GM12878 (cell line): Measurements from ENCODE around the gene SCAI. TPM values are rescaled to one million over a fixed set of nuclear protein-coding genes. Genes with fewer than 3 reads are reported as not detected.
A peak's percentile ranks its signal among the peaks of the same experiment; 100 is the strongest.
"Not testable (repeated sequence)": the region's sequence is repeated elsewhere in the genome, so short reads cannot be mapped to it uniquely, and the experiment has no call there.

Experiments used
- ATAC-seq: fragments of 200-7000 bp; cut with Tn5 transposase; 3 replicates; pipeline ENCODE4 v1.9.1; 2020; ENCODE audit warnings: mild to moderate bottlenecking, moderate library complexity
- BruUV-seq: library from RNA; stranded (reverse); fragments of 400-500 nt; replicated peaks from 2 replicates; lab custom pipeline; 2021; lab: Mats Ljungman, UMichigan
- CTCF ChIA-PET: fragments of 300-600 bp; sonication (Branson Sonifier 250); formaldehyde crosslinking; extraction: SDS; loops from one replicate; lab custom pipeline; 2021; ENCODE audit warnings: inconsistent platforms; lab: Yijun Ruan, JAX
- POLR2A ChIA-PET: fragments of 350-600 bp; formaldehyde crosslinking; extraction: SDS; loops from one replicate; lab custom pipeline; 2021; ENCODE audit warnings: inconsistent platforms; lab: Charles Lee
- RAD21 ChIA-PET: fragments of 300-600 bp; sonication (Branson Sonifier 250); formaldehyde crosslinking; loops from one replicate; lab custom pipeline; 2023; ENCODE audit warnings: antibody characterized with exemption; ENCODE audit not compliant: unreplicated experiment; lab: Charles Lee
- SMC1A ChIA-PET: fragments of 300-600 bp; sonication (Branson Sonifier 250); formaldehyde crosslinking; loops from one replicate; lab custom pipeline; 2023; ENCODE audit not compliant: unreplicated experiment, uncharacterized antibody; lab: Charles Lee
- DNase-seq: peaks from one replicate; pipeline ENCODE4 v3.0.0-alpha.2; 2011; ENCODE audit warnings: low read depth, low spot score
- FAIRE-seq: peaks from 3 replicates; lab custom pipeline; 2011; peaks lifted over from hg19 to GRCh38; lab: Jason Lieb, UNC
- H2AFZ ChIP-seq: 2 replicates; pipeline ENCODE4 v1.6.0; 2011; ENCODE audit warnings: low read depth, low read length, control low read depth; ENCODE audit not compliant: control insufficient read depth
- H3K27ac ChIP-seq: 2 replicates; pipeline ENCODE4 v1.5.1; 2011; ENCODE audit warnings: control low read depth; ENCODE audit not compliant: control insufficient read depth, insufficient read depth
- H3K27me3 ChIP-seq, 2 experiments: replicated peaks in 1 of 2; 2 replicates each; pipeline versions ENCODE4 v1.6.0 to v1.6.1; 2011; ENCODE audit warnings: low read length in 1 of 2; ENCODE audit not compliant: control insufficient read depth in 2 of 2, insufficient read depth in 2 of 2
- H3K36me3 ChIP-seq, 2 experiments: 2 replicates each; pipeline ENCODE4 v1.5.1; 2011; ENCODE audit warnings: low read length in 1 of 2; ENCODE audit not compliant: control insufficient read depth in 2 of 2, insufficient read depth in 2 of 2
- H3K4me1 ChIP-seq: 2 replicates; pipeline ENCODE4 v1.6.1; 2011; ENCODE audit warnings: mild to moderate bottlenecking, low read length, moderate library complexity, mixed read lengths; ENCODE audit not compliant: control insufficient read depth, insufficient read depth
- H3K4me2 ChIP-seq: 2 replicates; pipeline ENCODE4 v1.6.0; 2011; ENCODE audit warnings: control low read depth; ENCODE audit not compliant: control insufficient read depth, insufficient read depth
- H3K4me3 ChIP-seq: fragments of 200-600 bp; sonication (generic); 2 replicates; pipeline ENCODE4 v1.5.1; 2016
- H3K79me2 ChIP-seq: 2 replicates; pipeline ENCODE4 v1.6.0; 2011; ENCODE audit warnings: low read length; ENCODE audit not compliant: control insufficient read depth, insufficient read depth
- H3K9ac ChIP-seq: 2 replicates; pipeline ENCODE4 v1.8.0; 2011; ENCODE audit warnings: low read length, control low read depth, mixed read lengths; ENCODE audit not compliant: control insufficient read depth, insufficient read depth
- H3K9me3 ChIP-seq: replicated peaks from 3 replicates; pipeline ENCODE4 v1.5.1; 2011; ENCODE audit warnings: mild to moderate bottlenecking, low read length; ENCODE audit not compliant: control insufficient read depth, insufficient read depth
- H4K20me1 ChIP-seq: 2 replicates; pipeline ENCODE4 v1.6.0; 2011; ENCODE audit not compliant: control insufficient read depth, insufficient read depth
- E2F4 ChIP-seq: IDR thresholded peaks from 2 replicates; pipeline ENCODE4 v1.6.1; 2012; ENCODE audit warnings: low read depth, low read length, improper control_type of control experiment
- E2F8 ChIP-seq: fragments of 450-650 bp; IDR thresholded peaks from 2 replicates; pipeline ENCODE4 v1.6.1; 2018; ENCODE audit warnings: mild to moderate bottlenecking, low read depth, moderate library complexity; ENCODE audit not compliant: partially characterized antibody
- NR2C2 ChIP-seq: IDR thresholded peaks from 2 replicates; pipeline ENCODE4 v1.6.1; 2011; ENCODE audit warnings: borderline replicate concordance, low read depth; ENCODE audit not compliant: control insufficient read depth, insufficient read length
- SKIL ChIP-seq: fragments of 450-650 bp; IDR thresholded peaks from 2 replicates; pipeline ENCODE4 v1.6.1; 2017; ENCODE audit warnings: mild to moderate bottlenecking, low read depth, inconsistent platforms; ENCODE audit not compliant: poor library complexity, severe bottlenecking
- SRF ChIP-seq, 2 experiments: IDR thresholded peaks; 2 replicates each; pipeline ENCODE4 v1.6.1; 2011; ENCODE audit warnings: low read depth in 2 of 2, low read length in 2 of 2, mild to moderate bottlenecking in 1 of 2, moderate library complexity in 1 of 2
- TARDBP ChIP-seq: IDR thresholded peaks from 2 replicates; pipeline ENCODE4 v1.6.1; 2016; ENCODE audit warnings: borderline replicate concordance
- WGBS: methylation state at CpG from one replicate; pipeline ENCODE4 v1.1.6; 2016; ENCODE audit warnings: low lambda C conversion rate; ENCODE audit not compliant: insufficient replicate concordance, insufficient coverage; ENCODE audit errors: missing lambda C conversion rate; 5-methylcytosine and 5-hydroxymethylcytosine counted together
- in situ Hi-C: fragments of 300-500 bp; cut with MboI; formaldehyde crosslinking; loops from 9 replicates; pipeline ENCODE4 v1.14.3; 2018; ENCODE audit warnings: mixed read lengths
- intact Hi-C: fragments of 100-400 bp; cut with micrococcal nuclease; formaldehyde crosslinking; loops from one replicate; pipeline ENCODE4 v1.14.2; 2022; ENCODE audit not compliant: unreplicated experiment
- polyA plus RNA-seq, 11 experiments: library from polyadenylated mRNA; depleted of rRNA in 4 of 11; unstranded in 6 of 11; stranded (reverse) in 5 of 11; fragments of >200 nt; fragmentation: Nextera tagmentation in 4 of 11; fragmentation: Illumina TruSeq in 1 of 11; extraction: Ambion mirVana in 4 of 11; extraction: Trizol in 1 of 11; gene quantifications; 1 replicate in 1 of 11; 2 replicates in 10 of 11; pipeline versions ENCODE4 v1.2.1 to v1.2.3, GENCODE V29; 2011 to 2016; ENCODE audit warnings: inconsistent platforms in 2 of 11, missing spikeins in 2 of 11, low read depth in 1 of 11
- total RNA-seq, 4 experiments: library from RNA; depleted of rRNA in 3 of 4; stranded (reverse); fragments of >200 nt in 3 of 4; fragmentation: Illumina TruSeq in 1 of 4; extraction: Trizol in 1 of 4; gene quantifications; 2 replicates each; pipeline versions ENCODE4 v1.2.1 to v1.2.3, GENCODE V29; 2013 to 2021

The SCAI gene
- total and polyA plus RNA-seq, 10 of the 15 experiments (the other 5 are each of a cell fraction or from before 2014, with no cell fraction given) = 0.52 to 8.8 (median 5.1) TPM

- H3K4me1 ChIP-seq, intact Hi-C loops, H3K4me3 ChIP-seq, BruUV-seq, in situ Hi-C loops, H3K4me2 ChIP-seq, H4K20me1 ChIP-seq, H3K27me3 ChIP-seq, RAD21 ChIA-PET, H3K36me3 ChIP-seq, SMC1A ChIA-PET, FAIRE-seq, H3K9ac ChIP-seq, H3K27ac ChIP-seq, H3K79me2 ChIP-seq, H3K9me3 ChIP-seq, H2AFZ ChIP-seq, DNase-seq, ATAC-seq: not testable (repeated sequence)
- WGBS = 100% methylated on average over 4 of the region's 4 CpGs
- POLR2A ChIA-PET = interaction anchor here (0.6 kb wide), 1 partner anchor 73 kb away, joined by 3 read pairs; no protein-coding TSS in a partner anchor
- CTCF ChIA-PET = interaction anchor here (0.5 kb wide), 1 partner anchor 680 kb away, joined by 3 read pairs; no protein-coding TSS in a partner anchor
Measured at GRCh38 chr9:125114503-125114902, 28.8 kb downstream of the SCAI start.

- no peak overlapping the region for H3K4me2 ChIP-seq
- H3K27ac ChIP-seq = no peak overlapping the region
- no peak overlapping the region for H2AFZ ChIP-seq
- TF ChIP-seq NR2C2 (no peak), E2F8 (no peak), TARDBP (no peak), E2F4 (no peak), SRF (IDR thresholded peaks at IDR 0.05; ENCODE audit: low read depth in 2 of 2, low read length in 2 of 2) (no peak), SKIL (no peak)
- DNase-seq = no peak
- in situ Hi-C loops = no loop called here
- no peak for ATAC-seq
- no peak overlapping the region for H3K9ac ChIP-seq
- FAIRE-seq = no peak
- TSS peak; percentile 51 for BruUV-seq
- no peaks in the 10 kb centered on the region for H3K36me3 ChIP-seq
- POLR2A ChIA-PET = no interaction called here
- SMC1A ChIA-PET = interaction anchor here (0.6 to 1.0 kb wide), 2 partner anchors 21 to 219 kb away, joined by 3 to 4 read pairs; no protein-coding TSS in a partner anchor
- H3K79me2 ChIP-seq = no peaks in the 10 kb centered on the region
- H4K20me1 ChIP-seq = no peaks in the 10 kb centered on the region
- H3K4me1 ChIP-seq = no peaks in the 10 kb centered on the region
- CTCF ChIA-PET = no interaction called here
- intact Hi-C loops = no loop called here
- no peaks in the 10 kb centered on the region for H3K27me3 ChIP-seq
- H3K4me3 ChIP-seq = no peak overlapping the region
- RAD21 ChIA-PET = no interaction called here
- H3K9me3 ChIP-seq = peaks cover 2% of the 10 kb centered on the region; the same call in 2 of the 3 replicates
- 98% methylated on average over 2 of the region's 2 CpGs for WGBS
Measured at GRCh38 chr9:125110464-125110863, 32.9 kb downstream of the SCAI start.
